ENCODE measurements around the gene RIF1. TPM values are rescaled to one million over a fixed set of nuclear protein-coding genes. Genes with fewer than 3 reads are reported as not detected.

RIF1 gene
- total RNA-seq, 1 donor from 2014 or later, result 31.6 TPM

Small RNA genes within 50 kb of the gene (microRNA-seq; reads per million reads assigned to microRNA genes)
- not detected for gene MIR4773-1 (ENCODE audit: unreplicated experiment)
- not detected for gene MIR4773-2 (ENCODE audit: unreplicated experiment)

Other genes starting within 250 kb of the RIF1 start
- 1.1 TPM for gene RBM43, start 148.0 kb upstream of the RIF1 start, total RNA-seq (ENCODE audit: unreplicated experiment)
- gene NMI, start 120.2 kb upstream of the RIF1 start, total RNA-seq (ENCODE audit: unreplicated experiment), result 0.34 TPM
- not detected for gene TNFAIP6, start 52.3 kb upstream of the RIF1 start, total RNA-seq (ENCODE audit: unreplicated experiment)